PC-3 (cell line): ENCODE measurements around the gene MEIOSIN.

ENCODE experiments used
- CTCF ChIP-seq: fragments of 300-600 bp; sonication (generic); conservative IDR thresholded peaks from 2 replicates; pipeline ENCODE4 v1.5.1; 2017; ENCODE audit warnings: antibody characterized with exemption, low read depth, mild to moderate bottlenecking, low read length
- EZH2phosphoT487 ChIP-seq: fragments of 300-600 bp; sonication (generic); IDR thresholded peaks from 2 replicates; pipeline ENCODE4 v1.6.1; 2018; ENCODE audit warnings: mild to moderate bottlenecking, antibody characterized with exemption, low read length, borderline replicate concordance

GRCh38 chr19:45691516-45692186 lies 41.6 kb upstream of the MEIOSIN start, which contains the start of gene SNRPD2:
- TF ChIP-seq CTCF (no peak), EZH2phosphoT487 (no peak)
